GM12892 (cell line): ENCODE results near the gene DUS3L.

Source experiments
- POLR2A ChIP-seq: IDR thresholded peaks from 2 replicates; pipeline ENCODE4 v1.6.1; 2011; ENCODE audit warnings: low read depth, low read length, control low read depth
- POLR2AphosphoS5 ChIP-seq: IDR thresholded peaks from 2 replicates; pipeline ENCODE4 v1.6.1; 2011; ENCODE audit warnings: low read depth, low read length, control low read depth
- TAF1 ChIP-seq: IDR thresholded peaks from 2 replicates; pipeline ENCODE4 v1.6.1; 2011; ENCODE audit warnings: low read depth, mild to moderate bottlenecking, control low read depth, low read length, borderline replicate concordance

DNA sequence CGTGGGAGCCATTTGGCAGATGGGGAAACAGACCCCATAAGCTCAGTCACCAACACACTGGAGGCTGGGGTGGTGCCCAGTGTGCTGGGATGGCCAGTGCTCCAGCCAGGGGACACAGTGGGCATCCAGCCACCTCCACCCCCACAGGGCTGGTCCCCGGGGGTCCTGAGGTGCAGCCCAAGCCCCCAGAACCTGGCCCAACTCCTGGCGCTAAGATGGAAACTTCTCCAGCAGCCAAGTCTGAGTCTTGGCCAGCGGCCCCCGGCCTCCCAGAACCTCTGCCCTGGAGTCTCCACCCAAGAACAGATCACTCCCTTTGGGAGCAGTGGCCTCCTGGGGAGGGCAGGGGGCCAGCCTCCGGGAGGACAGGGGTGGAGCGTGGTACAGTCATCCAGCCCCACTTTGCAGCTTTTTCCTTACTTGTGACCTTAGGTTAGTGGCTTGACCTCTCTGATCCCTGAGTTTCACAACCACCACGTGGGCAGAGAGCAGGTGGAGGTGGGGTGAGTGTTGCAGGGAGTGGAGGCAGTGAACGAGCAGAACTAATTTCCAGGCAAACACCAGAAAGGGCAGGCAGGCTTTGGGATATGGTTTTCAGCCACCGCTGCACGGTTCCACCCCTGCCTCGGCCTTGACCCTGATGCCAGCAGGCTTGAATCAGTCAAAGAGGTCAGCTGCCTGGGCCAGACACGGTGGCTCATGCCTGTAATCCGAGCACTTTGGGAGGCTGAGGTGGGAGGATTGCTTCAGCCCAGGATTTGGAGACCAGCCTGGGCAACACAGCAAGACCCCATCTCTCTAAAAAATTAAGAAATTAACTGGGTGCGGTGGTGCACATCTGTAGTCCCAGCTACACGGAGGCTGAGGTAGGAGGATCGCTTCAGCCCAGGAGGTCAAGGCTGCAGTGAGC, 9.7 kb upstream of the DUS3L start:
- TF ChIP-seq POLR2A (no peak), POLR2AphosphoS5 (no peak), TAF1 (no peak)
